ENCODE measurements around the gene SOCS2. TPM values are rescaled to one million over a fixed set of nuclear protein-coding genes. Genes with fewer than 3 reads are reported as not detected.
A peak's percentile ranks its signal among the peaks of the same experiment; 100 is the strongest.

The SOCS2 gene
- total RNA-seq, 6 experiments from 2014 or later, result 32.2 to 64.4 (median 58.8) TPM

DNA sequence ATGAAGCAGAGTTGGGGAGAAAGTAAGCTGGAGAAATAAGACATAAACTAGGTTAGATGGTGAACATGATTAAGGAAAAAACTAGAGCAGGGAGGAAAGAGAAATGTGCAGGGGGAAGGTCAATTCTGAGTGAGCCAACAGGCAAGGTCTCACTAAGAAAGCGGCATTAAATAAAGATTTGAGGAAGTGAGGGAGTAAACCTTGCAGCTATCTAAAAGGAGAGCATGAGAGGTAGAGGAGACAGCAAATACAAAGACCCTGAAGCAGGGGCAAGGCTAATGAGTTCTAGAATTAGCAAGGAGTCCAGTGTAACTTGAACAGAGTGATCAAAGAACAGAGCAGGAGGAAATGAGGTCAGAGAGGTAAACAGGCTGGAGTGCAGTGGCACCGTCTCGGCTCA, 4.4 kb upstream of the SOCS2 start:
- H3K27me3 Mint-ChIP-seq (ENCODE audit: insufficient read depth), result peaks cover 7% of the 10 kb centered on the region
- H3K4me3 Mint-ChIP-seq, result no peak overlapping the region

DNA sequence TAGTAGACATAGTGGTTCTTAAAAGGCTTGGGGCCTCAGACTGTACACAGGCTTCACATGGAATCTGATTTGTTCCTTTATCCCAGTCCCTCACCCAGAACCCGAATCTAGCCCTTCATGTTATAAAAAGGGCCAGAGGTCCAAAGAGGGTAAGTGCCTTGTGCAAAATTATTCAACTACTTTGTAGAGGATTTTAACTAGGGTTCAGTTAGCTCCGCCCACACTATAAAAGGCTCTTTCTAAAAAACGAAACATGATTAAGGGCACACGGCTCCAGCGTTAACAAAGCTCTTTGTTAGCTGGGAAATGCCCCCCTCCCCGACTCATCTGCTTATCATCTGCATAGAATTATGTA, 3.2 kb upstream of the SOCS2 start:
- DNase-seq, result no peak
- no peaks in the 10 kb centered on the region for H3K9me3 Mint-ChIP-seq
- H3K4me3 Mint-ChIP-seq, result peak overlapping the region; percentile 95
- TF ChIP-seq, protein P1, sequence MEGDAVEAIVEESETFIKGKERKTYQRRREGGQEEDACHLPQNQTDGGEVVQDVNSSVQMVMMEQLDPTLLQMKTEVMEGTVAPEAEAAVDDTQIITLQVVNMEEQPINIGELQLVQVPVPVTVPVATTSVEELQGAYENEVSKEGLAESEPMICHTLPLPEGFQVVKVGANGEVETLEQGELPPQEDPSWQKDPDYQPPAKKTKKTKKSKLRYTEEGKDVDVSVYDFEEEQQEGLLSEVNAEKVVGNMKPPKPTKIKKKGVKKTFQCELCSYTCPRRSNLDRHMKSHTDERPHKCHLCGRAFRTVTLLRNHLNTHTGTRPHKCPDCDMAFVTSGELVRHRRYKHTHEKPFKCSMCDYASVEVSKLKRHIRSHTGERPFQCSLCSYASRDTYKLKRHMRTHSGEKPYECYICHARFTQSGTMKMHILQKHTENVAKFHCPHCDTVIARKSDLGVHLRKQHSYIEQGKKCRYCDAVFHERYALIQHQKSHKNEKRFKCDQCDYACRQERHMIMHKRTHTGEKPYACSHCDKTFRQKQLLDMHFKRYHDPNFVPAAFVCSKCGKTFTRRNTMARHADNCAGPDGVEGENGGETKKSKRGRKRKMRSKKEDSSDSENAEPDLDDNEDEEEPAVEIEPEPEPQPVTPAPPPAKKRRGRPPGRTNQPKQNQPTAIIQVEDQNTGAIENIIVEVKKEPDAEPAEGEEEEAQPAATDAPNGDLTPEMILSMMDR (IDR thresholded peaks at IDR 0.05), result no peak
- H3K4me1 Mint-ChIP-seq (ENCODE audit: low read depth), result peaks cover 13% of the 10 kb centered on the region
- H3K27ac Mint-ChIP-seq, result peak overlapping the region; percentile 67
- H3K36me3 Mint-ChIP-seq (ENCODE audit: low read depth), result peaks cover 34% of the 10 kb centered on the region
- peaks cover 9% of the 10 kb centered on the region for H3K27me3 Mint-ChIP-seq (ENCODE audit: insufficient read depth)

More for the DNA sequence above, 4.4 kb upstream of the SOCS2 start:
- no peak for DNase-seq
- no peaks in the 10 kb centered on the region for H3K9me3 Mint-ChIP-seq
- H3K4me1 Mint-ChIP-seq (ENCODE audit: low read depth), result peaks cover 20% of the 10 kb centered on the region
- TF ChIP-seq, protein P1 (IDR thresholded peaks at IDR 0.05), result no peak
- no peak overlapping the region; the same call in 1 of the 2 replicates for H3K27ac Mint-ChIP-seq
- peaks cover 26% of the 10 kb centered on the region for H3K36me3 Mint-ChIP-seq (ENCODE audit: low read depth)

DNA sequence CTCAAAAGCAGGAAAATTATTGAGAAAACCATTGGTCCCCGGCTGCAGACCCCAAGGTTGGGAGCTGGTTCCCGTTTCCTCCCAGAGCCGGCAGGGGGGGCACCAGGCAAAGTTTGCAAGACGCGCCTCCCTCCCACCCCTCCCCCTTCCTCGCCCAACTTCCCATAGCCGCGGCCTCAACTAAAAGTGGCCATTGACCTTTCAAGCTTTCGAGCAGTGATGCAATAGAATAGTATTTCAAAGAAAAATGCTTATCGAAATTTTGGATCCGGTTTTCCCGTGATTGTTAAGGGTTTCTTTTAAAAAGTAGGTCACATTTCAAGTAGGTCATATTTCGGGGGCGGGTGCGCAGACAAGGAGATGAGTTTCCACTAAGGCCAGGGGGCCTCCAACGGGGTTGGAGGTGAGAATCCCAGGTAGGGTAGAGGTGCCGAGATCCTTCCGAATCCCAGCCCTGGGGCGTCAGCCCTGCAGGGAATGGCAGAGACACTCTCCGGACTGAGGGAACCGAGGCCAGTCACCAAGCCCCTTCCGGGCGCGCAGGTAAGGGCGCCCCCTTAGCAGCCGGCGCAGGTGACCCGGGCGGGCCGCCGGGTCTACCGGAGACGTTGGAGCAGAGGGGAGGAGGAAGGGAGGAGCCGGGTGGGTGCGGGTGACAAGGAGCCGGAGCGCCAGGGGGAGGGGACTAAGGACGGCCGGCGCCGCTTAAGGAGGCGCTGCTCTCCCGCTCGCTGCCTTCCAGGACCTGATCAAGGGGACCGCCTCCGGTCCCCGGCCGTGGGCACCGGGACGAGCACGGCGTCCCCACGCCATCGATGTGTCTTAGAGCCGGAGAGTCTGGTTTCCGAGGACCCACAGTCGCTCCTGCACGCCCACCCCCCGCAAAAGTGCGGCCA, 2.6 kb upstream of the SOCS2 start:
- TF ChIP-seq, protein P1 (IDR thresholded peaks at IDR 0.05), result peak; percentile 91
- peak overlapping the region; percentile 67 for H3K27ac Mint-ChIP-seq
- peaks cover 9% of the 10 kb centered on the region for H3K27me3 Mint-ChIP-seq (ENCODE audit: insufficient read depth)
- H3K4me3 Mint-ChIP-seq, result peak overlapping the region; percentile 95
- H3K4me1 Mint-ChIP-seq (ENCODE audit: low read depth), result peaks cover 15% of the 10 kb centered on the region
- no peaks in the 10 kb centered on the region for H3K9me3 Mint-ChIP-seq
- peaks cover 40% of the 10 kb centered on the region for H3K36me3 Mint-ChIP-seq (ENCODE audit: low read depth)
- peak; percentile 71 for DNase-seq

DNA sequence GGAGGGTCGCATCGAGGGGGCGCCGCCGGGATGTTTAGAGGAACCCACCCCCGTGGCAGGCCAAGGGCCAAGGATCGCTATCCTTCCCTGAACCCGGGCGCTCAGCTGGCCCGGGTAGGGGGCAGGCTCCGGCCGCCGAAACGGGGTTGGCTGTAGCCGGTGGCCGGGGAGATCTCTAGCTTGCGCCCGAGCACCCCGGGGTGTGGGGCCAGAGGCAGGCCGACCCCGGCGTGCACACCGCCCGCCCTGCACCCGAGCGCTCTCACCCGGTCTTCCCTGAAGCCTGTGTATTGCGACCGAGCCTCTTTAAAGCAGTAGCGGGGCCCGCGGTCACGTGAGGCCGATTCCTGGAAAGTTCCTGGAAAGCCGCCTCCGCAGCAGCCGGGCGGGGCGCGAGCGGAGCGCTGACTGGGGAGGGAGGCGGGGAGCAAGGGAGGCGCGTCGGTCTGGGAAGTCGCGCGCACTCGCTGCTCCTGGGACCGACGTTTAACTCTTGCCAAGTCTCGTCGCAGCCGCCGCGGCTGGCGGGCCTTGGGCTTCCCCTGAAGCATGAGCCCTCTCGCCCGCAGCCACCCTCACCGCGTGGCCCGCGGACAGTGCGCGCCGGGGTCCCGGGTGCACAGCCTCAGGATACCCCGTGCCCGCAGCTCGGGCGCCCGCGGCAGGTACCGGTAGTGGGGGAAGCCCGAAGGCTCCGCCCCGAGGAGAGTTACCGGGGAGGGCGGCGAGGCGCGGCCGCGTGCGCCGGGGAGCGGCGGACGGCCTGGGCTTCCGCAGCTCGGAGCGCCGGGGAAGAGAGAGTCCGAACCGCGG, 1.7 kb upstream of the SOCS2 start:
- H3K36me3 Mint-ChIP-seq (ENCODE audit: low read depth), result peaks cover 48% of the 10 kb centered on the region
- H3K9me3 Mint-ChIP-seq, result no peaks in the 10 kb centered on the region
- TF ChIP-seq, protein P1 (IDR thresholded peaks at IDR 0.05), result no peak
- DNase-seq, result peak; percentile 97
- peak overlapping the region; percentile 78 for H3K27ac Mint-ChIP-seq
- peak overlapping the region; percentile 95 for H3K4me3 Mint-ChIP-seq
- H3K4me1 Mint-ChIP-seq (ENCODE audit: low read depth), result peaks cover 23% of the 10 kb centered on the region
- H3K27me3 Mint-ChIP-seq (ENCODE audit: insufficient read depth), result peaks cover 9% of the 10 kb centered on the region

DNA sequence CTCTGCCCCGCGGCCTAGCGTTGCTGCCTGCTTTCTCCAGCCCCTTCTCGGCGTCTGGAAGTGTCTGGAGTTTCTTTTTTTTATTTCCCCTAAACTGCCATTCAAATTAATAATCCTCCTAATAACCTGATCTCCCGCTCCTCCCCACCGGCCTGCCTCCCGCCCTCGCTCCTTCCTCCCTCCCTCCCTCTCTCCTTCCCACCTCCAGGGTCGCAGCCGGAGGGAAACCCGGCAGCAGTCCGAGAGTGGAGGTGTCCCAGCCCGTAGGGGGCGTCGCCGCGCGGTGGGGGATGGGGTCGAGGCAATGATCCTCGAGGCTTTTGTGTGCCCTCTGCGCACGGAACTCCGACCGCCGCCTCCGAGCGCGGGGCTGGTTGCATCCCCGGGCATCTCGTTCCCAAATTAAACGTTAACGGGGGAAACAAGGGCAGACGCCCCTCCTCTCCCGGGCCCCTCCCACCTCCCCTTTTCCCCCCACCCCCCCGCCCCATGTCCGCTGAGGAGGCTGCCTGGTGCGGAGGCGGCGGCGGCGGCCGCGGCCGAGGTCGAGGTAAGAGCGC, 1.0 kb upstream of the SOCS2 start:
- peak overlapping the region; percentile 95 for H3K4me3 Mint-ChIP-seq
- H3K27ac Mint-ChIP-seq, result peak overlapping the region; percentile 78
- peaks cover 29% of the 10 kb centered on the region for H3K4me1 Mint-ChIP-seq (ENCODE audit: low read depth)
- TF ChIP-seq, protein P1 (IDR thresholded peaks at IDR 0.05), result peak; percentile 73
- peak; percentile 70 for DNase-seq
- H3K36me3 Mint-ChIP-seq (ENCODE audit: low read depth), result peaks cover 45% of the 10 kb centered on the region
- no peaks in the 10 kb centered on the region for H3K9me3 Mint-ChIP-seq
- peaks cover 9% of the 10 kb centered on the region for H3K27me3 Mint-ChIP-seq (ENCODE audit: insufficient read depth)

Measured in HFFc6 (cell line).